HG02938 (cell line): ENCODE measurements around the gene SYNDIG1L.

ENCODE experiments used
- ATAC-seq: cut with Tn5 transposase; IDR thresholded peaks from one replicate; pipeline ENCODE4 v1.9.1; 2021; ENCODE audit warnings: mild to moderate bottlenecking, moderate library complexity; ENCODE audit not compliant: unreplicated experiment

Gene SYNDIG1L

DNA sequence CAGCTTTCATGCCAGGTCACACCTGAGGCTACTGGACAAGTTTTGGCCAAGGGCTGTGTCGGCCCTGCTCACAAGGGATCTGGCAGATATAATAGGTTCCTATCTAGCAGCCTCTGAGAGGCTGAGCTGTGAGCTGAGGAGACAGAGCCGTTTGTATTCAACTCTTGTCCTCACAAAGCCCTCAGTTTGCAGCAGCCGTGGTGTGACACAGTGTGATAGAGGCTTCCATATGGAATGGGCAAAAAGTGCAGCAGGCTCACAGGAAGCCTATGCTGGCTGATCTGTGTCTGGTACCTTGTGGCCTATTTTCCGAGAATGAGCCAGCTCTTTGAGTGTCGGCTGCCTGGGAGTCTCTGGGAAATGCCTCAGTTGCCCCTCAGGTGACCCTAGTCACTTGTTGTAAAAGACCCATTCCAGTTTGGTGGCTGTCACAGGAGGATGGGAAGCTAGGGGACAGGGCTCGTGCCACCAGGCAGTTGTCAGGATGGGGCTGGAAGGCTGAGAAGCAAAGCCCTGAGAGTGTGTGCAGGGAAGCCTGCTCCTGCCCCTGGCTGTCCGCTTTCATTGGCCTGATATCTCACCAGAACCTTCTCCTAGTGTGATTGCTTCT is 61.6 kb downstream of the SYNDIG1L start:
- no peak for ATAC-seq

DNA sequence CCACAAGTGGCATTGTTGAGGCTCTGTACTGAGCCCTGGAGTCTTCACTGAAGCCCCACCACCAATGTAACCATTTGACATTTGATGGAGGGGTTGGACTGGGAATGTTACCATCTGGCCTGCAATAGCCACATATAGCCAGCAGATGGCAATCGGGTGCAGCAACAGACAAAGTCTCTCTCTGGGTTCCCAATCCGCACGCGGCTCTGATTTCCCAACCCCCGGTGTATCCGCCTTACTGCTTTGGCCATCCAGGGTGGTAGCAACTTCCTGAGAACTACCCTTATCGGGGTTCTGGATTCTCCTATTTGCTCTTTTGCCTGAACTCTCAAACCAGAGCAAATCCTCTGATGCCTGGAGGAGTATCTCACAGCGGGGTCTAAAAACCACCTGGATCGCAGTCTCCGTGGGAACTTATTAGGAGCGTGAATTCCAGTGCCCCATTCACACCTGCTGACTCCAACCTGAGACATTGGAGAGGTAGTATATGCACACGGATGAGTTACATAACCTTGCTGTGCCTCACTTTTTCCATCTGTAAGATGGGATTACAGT is 63.6 kb downstream of the SYNDIG1L start:
- ATAC-seq = no peak

DNA sequence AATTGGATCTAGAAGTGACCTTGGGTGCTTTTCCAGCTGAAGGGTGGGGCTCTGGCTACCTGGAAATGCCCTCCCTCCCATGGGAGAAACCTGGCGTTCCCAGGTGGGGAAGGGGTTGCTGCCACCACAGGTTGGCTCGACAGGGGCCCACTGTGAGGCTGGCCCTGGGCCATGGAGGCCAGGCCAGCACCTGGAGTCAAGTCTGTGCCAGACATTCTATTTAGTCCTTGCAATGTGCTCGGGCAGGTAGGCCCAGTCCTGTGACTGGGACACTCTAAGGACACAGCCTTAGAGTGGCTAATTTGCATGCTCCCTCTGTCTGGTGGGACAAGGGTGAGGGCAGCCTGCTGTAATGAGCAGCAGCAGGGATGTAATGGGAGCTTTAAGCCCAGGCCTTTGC is 65.8 kb downstream of the SYNDIG1L start:
- ATAC-seq = no peak

DNA sequence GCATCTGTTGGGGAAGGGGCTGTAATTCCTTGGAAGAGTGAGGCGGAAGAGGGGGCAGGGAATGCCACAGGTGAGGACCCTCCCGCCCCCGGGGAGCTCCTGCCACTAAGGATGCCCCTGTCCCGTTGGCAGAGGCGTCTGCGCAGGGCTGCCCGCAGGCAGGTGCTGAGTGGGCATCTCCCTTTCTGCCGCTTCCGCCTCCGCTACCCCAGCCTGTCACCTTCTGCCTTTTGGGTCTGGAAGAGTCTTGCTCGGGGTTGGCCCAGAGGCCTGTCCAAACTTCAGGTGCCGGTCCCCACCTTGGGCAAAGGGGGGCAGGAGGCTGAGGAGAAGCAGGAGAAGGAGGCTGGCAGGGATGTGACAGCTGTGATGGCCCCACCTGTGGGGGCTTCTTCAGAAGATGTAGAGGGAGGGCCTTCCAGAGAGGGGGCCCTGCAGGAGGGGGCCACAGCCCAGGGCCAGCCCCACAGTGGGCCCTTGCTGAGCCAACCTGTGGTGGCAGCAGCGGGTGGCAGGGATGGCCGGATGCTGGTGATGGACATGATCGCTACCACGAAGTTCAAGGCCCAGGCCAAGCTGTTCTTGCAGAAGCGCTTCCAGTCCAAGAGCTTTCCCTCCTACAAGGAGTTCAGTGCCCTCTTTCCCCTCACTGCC is 67.7 kb downstream of the SYNDIG1L start:
- no peak for ATAC-seq

DNA sequence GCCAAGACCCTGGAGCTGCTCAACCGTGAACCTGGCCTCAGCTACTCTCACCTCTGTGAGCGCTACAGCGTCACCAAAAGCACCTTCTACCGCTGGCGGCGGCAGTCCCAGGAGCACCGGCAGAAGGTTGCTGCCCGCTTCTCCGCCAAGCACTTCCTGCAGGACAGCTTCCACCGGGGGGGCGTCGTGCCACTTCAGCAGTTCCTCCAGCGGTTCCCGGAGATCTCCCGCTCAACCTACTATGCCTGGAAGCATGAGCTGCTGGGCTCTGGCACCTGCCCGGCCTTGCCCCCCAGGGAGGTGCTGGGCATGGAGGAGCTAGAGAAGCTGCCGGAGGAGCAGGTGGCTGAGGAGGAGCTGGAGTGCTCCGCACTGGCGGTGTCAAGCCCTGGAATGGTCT is 68.4 kb downstream of the SYNDIG1L start:
- no peak for ATAC-seq

DNA sequence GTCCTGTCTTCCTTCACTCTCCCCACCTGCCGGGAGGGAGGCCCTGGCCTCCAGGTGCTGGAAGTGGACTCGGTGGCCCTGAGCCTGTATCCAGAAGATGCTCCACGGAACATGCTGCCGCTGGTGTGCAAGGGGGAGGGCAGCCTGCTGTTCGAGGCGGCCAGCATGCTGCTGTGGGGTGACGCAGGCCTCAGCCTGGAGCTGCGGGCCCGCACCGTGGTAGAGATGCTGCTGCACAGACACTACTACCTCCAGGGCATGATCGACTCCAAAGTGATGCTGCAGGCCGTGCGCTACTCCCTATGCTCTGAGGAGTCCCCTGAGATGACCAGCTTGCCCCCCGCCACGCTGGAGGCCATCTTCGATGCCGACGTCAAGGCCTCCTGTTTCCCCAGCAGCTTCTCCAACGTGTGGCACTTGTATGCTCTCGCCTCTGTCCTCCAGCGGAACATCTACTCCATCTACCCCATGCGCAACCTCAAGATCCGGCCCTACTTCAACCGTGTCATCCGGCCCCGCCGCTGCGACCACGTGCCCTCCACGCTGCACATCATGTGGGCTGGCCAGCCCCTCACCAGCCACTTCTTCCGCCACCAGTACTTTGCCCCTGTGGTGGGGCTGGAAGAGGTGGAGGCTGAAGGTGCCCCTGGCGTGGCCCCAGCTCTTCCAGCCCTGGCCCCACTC is 69.0 kb downstream of the SYNDIG1L start:
- no peak for ATAC-seq
